Measurements from ENCODE around the gene THRB.

The THRB gene

DNA sequence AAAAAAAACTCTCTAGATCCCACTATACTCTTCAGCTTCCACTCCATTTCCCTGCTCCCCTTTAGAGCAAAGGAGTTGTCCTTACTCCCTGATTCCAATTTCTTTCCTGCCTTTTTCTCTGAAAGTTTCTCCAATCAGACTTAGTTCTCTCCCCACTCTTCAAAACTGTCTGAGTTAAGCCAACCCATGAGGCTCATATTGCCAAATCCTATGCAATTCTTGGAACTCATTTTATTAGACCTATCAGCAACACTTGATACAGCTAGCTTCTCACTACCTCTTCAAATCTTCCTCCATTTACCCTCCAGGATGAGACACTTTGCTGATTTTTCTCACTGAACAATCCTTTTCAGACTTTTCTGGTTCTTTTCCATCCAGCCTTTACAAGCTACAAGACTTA is 233.1 kb downstream of the THRB start:
- Histone ChIP-seq H4K20me1 (ENCODE audit: low read depth, low read length) (no peaks in the 10 kb centered on the region), H3F3A (ENCODE audit: insufficient read depth) (no peaks in the 10 kb centered on the region), H2AFZ (ENCODE audit: low read depth, low read length, severe bottlenecking) (no peak overlapping the region), H3K27me3 (ENCODE audit: low read length) (no peaks in the 10 kb centered on the region), H3K27ac (ENCODE audit: low read depth, low read length) (no peak overlapping the region), H3K9ac (ENCODE audit: low read length) (no peak overlapping the region), H3K4me2 (ENCODE audit: low read depth, low read length, poor library complexity, severe bottlenecking) (no peak overlapping the region), H3K4me3 (ENCODE audit: insufficient read depth, low read length, poor library complexity, severe bottlenecking) (no peak overlapping the region), H3K36me3 (ENCODE audit: low read length) (no peaks in the 10 kb centered on the region), H3K9me2 (replicated peaks; ENCODE audit: insufficient read depth, low read length) (no peaks in the 10 kb centered on the region), H3K9me3 (ENCODE audit: insufficient read depth, low read length) (no peaks in the 10 kb centered on the region), H3K79me2 (ENCODE audit: insufficient read depth, low read length) (no peaks in the 10 kb centered on the region)
- TF ChIP-seq EZH2phosphoT487 (conservative IDR thresholded peaks at IDR 0.05; ENCODE audit: low read length) (no peak), CTCF (IDR thresholded peaks at IDR 0.05; ENCODE audit: insufficient read depth, low read length, poor library complexity, severe bottlenecking) (no peak)

DNA sequence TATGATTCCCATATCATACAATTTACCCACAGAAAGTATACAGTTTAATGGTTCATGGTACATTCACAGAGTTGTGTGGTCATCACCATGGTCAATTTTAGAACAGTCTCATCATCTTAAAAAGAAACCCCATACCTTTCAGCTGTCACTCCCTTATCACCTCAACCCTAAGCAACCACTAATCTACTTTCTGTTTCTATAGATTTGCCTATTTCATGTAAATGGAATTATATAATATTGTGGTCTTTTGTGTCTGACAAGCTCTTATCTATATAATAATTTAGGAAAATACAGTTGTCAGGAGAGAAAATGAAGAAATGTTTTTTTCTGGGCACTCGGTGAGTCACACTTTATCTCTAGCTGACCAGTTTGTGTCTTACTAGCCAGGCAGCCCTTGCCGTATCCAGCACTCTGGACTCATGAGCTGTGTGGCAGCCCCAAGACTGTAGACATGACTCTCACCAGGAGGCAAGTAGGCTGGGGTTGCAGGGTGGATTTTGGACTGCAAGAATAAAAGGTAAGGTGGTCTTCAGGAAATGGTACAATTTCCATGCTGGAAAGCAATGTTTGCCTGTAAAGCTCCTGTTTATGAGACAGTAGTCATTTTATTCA is 234.6 kb downstream of the THRB start:
- H3K9me2 ChIP-seq (replicated peaks; ENCODE audit: insufficient read depth, low read length) = no peaks in the 10 kb centered on the region
- no peaks in the 10 kb centered on the region for H3K36me3 ChIP-seq (ENCODE audit: low read length)
- H3K9ac ChIP-seq (ENCODE audit: low read length) = no peak overlapping the region
- H3K4me3 ChIP-seq (ENCODE audit: insufficient read depth, low read length, poor library complexity, severe bottlenecking) = no peak overlapping the region
- H3F3A ChIP-seq (ENCODE audit: insufficient read depth) = no peaks in the 10 kb centered on the region
- no peaks in the 10 kb centered on the region for H4K20me1 ChIP-seq (ENCODE audit: low read depth, low read length)
- no peaks in the 10 kb centered on the region for H3K9me3 ChIP-seq (ENCODE audit: insufficient read depth, low read length)
- no peak overlapping the region for H3K27ac ChIP-seq (ENCODE audit: low read depth, low read length)
- H3K27me3 ChIP-seq (ENCODE audit: low read length) = no peaks in the 10 kb centered on the region
- H3K79me2 ChIP-seq (ENCODE audit: insufficient read depth, low read length) = no peaks in the 10 kb centered on the region
- TF ChIP-seq CTCF (IDR thresholded peaks at IDR 0.05; ENCODE audit: insufficient read depth, low read length, poor library complexity, severe bottlenecking) (no peak), EZH2phosphoT487 (conservative IDR thresholded peaks at IDR 0.05; ENCODE audit: low read length) (no peak)
- no peak overlapping the region for H3K4me2 ChIP-seq (ENCODE audit: low read depth, low read length, poor library complexity, severe bottlenecking)
- no peak overlapping the region for H2AFZ ChIP-seq (ENCODE audit: low read depth, low read length, severe bottlenecking)

DNA sequence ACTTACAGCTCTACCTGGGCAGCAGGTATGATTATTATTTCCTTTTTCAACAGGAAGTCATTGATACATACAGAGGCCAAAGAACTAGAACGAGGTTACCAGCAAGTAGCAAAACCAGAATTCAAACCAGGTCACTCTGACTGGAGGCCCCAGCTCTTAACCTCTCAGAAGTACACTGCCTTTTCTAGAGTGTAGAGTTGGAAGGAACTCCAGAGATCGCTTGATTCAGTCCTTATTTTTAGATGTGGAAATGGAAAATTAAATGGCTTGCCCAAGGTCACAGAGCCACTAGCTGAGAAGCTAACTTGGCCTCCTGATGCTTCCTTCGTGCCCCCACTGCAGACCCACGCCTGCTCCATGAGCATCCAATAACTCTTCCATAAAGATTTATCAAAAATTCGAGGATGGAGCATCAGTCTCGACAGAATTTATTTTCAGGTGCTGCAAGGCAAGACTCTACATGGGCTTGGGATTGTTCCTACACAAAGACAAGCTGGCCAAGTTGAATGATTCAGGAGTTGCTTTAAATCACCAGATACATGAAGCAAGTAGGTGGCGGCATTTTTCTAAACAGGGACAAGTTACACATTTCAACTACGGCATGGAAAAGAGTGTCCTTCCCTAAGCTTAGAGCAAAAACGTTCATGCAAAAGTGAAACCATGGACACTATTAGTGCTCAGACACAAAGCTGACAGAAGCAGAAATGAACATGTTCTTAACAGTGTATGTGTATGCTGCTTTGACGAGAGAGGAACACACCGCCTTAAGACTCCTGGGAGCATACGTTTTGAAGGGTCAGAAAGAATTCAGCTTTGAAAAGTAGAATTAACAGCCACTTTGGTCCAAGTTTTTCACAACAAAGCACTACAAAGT is 235.7 kb downstream of the THRB start:
- no peak overlapping the region for H3K27ac ChIP-seq (ENCODE audit: low read depth, low read length)
- H3K9ac ChIP-seq (ENCODE audit: low read length) = no peak overlapping the region
- TF ChIP-seq CTCF (IDR thresholded peaks at IDR 0.05; ENCODE audit: insufficient read depth, low read length, poor library complexity, severe bottlenecking) = no peak
- no peak overlapping the region for H3K4me2 ChIP-seq (ENCODE audit: low read depth, low read length, poor library complexity, severe bottlenecking)
- no peaks in the 10 kb centered on the region for H4K20me1 ChIP-seq (ENCODE audit: low read depth, low read length)
- H3K9me2 ChIP-seq (replicated peaks; ENCODE audit: insufficient read depth, low read length) = no peaks in the 10 kb centered on the region
- no peaks in the 10 kb centered on the region for H3F3A ChIP-seq (ENCODE audit: insufficient read depth)
- H3K4me3 ChIP-seq (ENCODE audit: insufficient read depth, low read length, poor library complexity, severe bottlenecking) = no peak overlapping the region
- H3K79me2 ChIP-seq (ENCODE audit: insufficient read depth, low read length) = no peaks in the 10 kb centered on the region
- no peak overlapping the region for H2AFZ ChIP-seq (ENCODE audit: low read depth, low read length, severe bottlenecking)
- H3K36me3 ChIP-seq (ENCODE audit: low read length) = no peaks in the 10 kb centered on the region
- H3K27me3 ChIP-seq (ENCODE audit: low read length) = no peaks in the 10 kb centered on the region
- H3K9me3 ChIP-seq (ENCODE audit: insufficient read depth, low read length) = no peaks in the 10 kb centered on the region

Measured in SU-DHL-6 (cell line).